ENCODE results near the gene VEGFC. TPM values are rescaled to one million over a fixed set of nuclear protein-coding genes. Genes with fewer than 3 reads are reported as not detected.

The VEGFC gene
- total RNA-seq, 1 donor from 2014 or later, result 20.3 TPM

DNA sequence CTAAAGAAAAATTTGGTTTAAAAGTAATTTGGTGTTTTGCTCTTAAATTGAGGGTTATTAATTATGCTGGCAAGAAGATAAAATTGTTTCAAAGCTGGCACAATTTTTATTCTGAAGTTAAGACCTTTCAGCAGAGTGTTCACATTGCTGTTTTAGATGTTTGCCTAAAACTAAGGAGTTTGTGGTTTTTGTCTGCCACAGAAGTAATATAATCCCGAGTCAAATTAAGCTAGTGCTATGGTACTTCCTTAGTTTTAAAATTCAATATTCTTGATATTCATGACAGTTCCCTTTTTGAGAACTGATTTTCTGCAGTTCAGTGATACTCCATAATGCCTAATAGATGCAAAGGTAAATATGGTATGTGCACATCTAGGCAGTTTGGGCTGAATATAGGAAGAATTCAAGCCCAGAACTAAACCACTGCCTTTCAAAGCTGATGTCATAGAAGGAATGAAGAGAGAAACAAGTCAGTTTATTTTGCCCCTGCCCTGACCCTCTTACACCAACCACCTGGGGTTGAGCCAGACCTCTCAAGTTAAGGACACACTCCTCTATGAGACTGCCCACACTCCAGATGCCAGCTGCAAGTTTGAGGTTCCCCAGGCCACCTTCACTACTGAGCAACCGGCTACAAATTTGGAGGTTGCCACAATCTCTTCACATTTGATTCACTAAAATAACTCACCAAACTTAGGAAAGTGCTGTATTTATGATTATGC lies 32.1 kb upstream of the VEGFC start:
- no peaks in the 10 kb centered on the region for H3K36me3 ChIP-seq (ENCODE audit: insufficient read depth, low read length)
- no peak overlapping the region for H3K4me3 ChIP-seq (ENCODE audit: insufficient read depth, low read depth, low read length)
- no peaks in the 10 kb centered on the region for H3K79me2 ChIP-seq (ENCODE audit: insufficient read depth, low read length)
- H3K9me3 ChIP-seq (ENCODE audit: insufficient read depth, low read depth, low read length), result no peaks in the 10 kb centered on the region
- H3K4me1 Mint-ChIP-seq (ENCODE audit: low read depth, unreplicated experiment), result peaks cover 11% of the 10 kb centered on the region
- no peak overlapping the region for H3K4me3 Mint-ChIP-seq (ENCODE audit: unreplicated experiment)
- no peak overlapping the region for H2AFZ ChIP-seq (ENCODE audit: low read depth, low read length)
- no peak overlapping the region for H3K9ac ChIP-seq (ENCODE audit: low read length)
- H3K27ac Mint-ChIP-seq (ENCODE audit: unreplicated experiment), result no peak overlapping the region
- DNase-seq (ENCODE audit: low read depth) (peak; percentile 54), FAIRE-seq (no peak)
- TF ChIP-seq, protein P1, sequence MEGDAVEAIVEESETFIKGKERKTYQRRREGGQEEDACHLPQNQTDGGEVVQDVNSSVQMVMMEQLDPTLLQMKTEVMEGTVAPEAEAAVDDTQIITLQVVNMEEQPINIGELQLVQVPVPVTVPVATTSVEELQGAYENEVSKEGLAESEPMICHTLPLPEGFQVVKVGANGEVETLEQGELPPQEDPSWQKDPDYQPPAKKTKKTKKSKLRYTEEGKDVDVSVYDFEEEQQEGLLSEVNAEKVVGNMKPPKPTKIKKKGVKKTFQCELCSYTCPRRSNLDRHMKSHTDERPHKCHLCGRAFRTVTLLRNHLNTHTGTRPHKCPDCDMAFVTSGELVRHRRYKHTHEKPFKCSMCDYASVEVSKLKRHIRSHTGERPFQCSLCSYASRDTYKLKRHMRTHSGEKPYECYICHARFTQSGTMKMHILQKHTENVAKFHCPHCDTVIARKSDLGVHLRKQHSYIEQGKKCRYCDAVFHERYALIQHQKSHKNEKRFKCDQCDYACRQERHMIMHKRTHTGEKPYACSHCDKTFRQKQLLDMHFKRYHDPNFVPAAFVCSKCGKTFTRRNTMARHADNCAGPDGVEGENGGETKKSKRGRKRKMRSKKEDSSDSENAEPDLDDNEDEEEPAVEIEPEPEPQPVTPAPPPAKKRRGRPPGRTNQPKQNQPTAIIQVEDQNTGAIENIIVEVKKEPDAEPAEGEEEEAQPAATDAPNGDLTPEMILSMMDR (IDR thresholded peaks at IDR 0.05; ENCODE audit: insufficient read depth, low read depth, low read length), result no peak
- TF ChIP-seq EZH2 (IDR thresholded peaks at IDR 0.05; ENCODE audit: insufficient read depth, low read length), result no peak
- no peaks in the 10 kb centered on the region for H4K20me1 ChIP-seq (ENCODE audit: insufficient read depth, low read length)
- H3K27me3 ChIP-seq (ENCODE audit: insufficient read depth, low read length), result no peaks in the 10 kb centered on the region
- H3K27me3 Mint-ChIP-seq (ENCODE audit: low read depth, unreplicated experiment), result no peaks in the 10 kb centered on the region
- no peak overlapping the region for H3K4me2 ChIP-seq (ENCODE audit: low read length)
- no peaks in the 10 kb centered on the region for H3K9me3 Mint-ChIP-seq (ENCODE audit: unreplicated experiment)
- H3K27ac ChIP-seq (ENCODE audit: low read depth, low read length), result no peak overlapping the region
- no peaks in the 10 kb centered on the region for H3K4me1 ChIP-seq (ENCODE audit: insufficient read depth, low read length)
- no peaks in the 10 kb centered on the region for H3K36me3 Mint-ChIP-seq (ENCODE audit: low read depth, unreplicated experiment)

- H3K4me3 Mint-ChIP-seq (ENCODE audit: unreplicated experiment), result no peak overlapping the region
- no peaks in the 10 kb centered on the region for H4K20me1 ChIP-seq (ENCODE audit: insufficient read depth, low read length)
Observed at GRCh38 chr4:176818531-176818930, 25.8 kb upstream of the VEGFC start.

More at GRCh38 chr4:176818531-176818930, 25.8 kb upstream of the VEGFC start:
- Mint-ChIP-seq H3K9me3 (ENCODE audit: unreplicated experiment) (peaks cover 3% of the 10 kb centered on the region), H3K27ac (ENCODE audit: unreplicated experiment) (no peak overlapping the region), H3K4me1 (ENCODE audit: low read depth, unreplicated experiment) (peaks cover 12% of the 10 kb centered on the region), H3K36me3 (ENCODE audit: low read depth, unreplicated experiment) (no peaks in the 10 kb centered on the region), H3K27me3 (ENCODE audit: low read depth, unreplicated experiment) (no peaks in the 10 kb centered on the region)
- Histone ChIP-seq H3K27me3 (ENCODE audit: insufficient read depth, low read length) (no peaks in the 10 kb centered on the region), H3K4me3 (ENCODE audit: insufficient read depth, low read depth, low read length) (no peak overlapping the region), H2AFZ (ENCODE audit: low read depth, low read length) (no peak overlapping the region), H3K79me2 (ENCODE audit: insufficient read depth, low read length) (no peaks in the 10 kb centered on the region), H3K36me3 (ENCODE audit: insufficient read depth, low read length) (no peaks in the 10 kb centered on the region), H3K4me2 (ENCODE audit: low read length) (no peak overlapping the region), H3K4me1 (ENCODE audit: insufficient read depth, low read length) (peaks cover 12% of the 10 kb centered on the region), H3K27ac (ENCODE audit: low read depth, low read length) (no peak overlapping the region), H3K9ac (ENCODE audit: low read length) (no peak overlapping the region), H3K9me3 (ENCODE audit: insufficient read depth, low read depth, low read length) (no peaks in the 10 kb centered on the region)
- TF ChIP-seq, protein P1 (IDR thresholded peaks at IDR 0.05; ENCODE audit: insufficient read depth, low read depth, low read length), result no peak
- TF ChIP-seq EZH2 (IDR thresholded peaks at IDR 0.05; ENCODE audit: insufficient read depth, low read length), result no peak
- FAIRE-seq, result no peak
- DNase-seq (ENCODE audit: low read depth), result no peak
